Adrenal gland (tissue), 5 donors: ENCODE measurements around the gene SRCAP.

Experiments
- POLR2A ChIP-seq, 2 donors: fragments of 450-650 bp; IDR thresholded peaks; one replicate each; pipeline ENCODE4 v1.6.1; 2017; ENCODE audit warnings: antibody characterized with exemption in 2 of 2, mild to moderate bottlenecking in 2 of 2, moderate library complexity in 1 of 2
- TF ChIP-seq, protein P1 (sequence below), 6 experiments: fragments of 450-650 bp in 4 of 6; fragments of 200-600 bp in 2 of 6; sonication (generic) in 1 of 6; IDR thresholded peaks; 1 replicate in 5 of 6; 2 replicates in 1 of 6; pipeline versions ENCODE4 v1.5.1 to v1.8.0; 2016 to 2021; ENCODE audit warnings: antibody characterized with exemption in 6 of 6, mild to moderate bottlenecking in 2 of 6, moderate library complexity in 1 of 6
- donor health status: DM: no; HTN: no; CAD: no.

DNA sequence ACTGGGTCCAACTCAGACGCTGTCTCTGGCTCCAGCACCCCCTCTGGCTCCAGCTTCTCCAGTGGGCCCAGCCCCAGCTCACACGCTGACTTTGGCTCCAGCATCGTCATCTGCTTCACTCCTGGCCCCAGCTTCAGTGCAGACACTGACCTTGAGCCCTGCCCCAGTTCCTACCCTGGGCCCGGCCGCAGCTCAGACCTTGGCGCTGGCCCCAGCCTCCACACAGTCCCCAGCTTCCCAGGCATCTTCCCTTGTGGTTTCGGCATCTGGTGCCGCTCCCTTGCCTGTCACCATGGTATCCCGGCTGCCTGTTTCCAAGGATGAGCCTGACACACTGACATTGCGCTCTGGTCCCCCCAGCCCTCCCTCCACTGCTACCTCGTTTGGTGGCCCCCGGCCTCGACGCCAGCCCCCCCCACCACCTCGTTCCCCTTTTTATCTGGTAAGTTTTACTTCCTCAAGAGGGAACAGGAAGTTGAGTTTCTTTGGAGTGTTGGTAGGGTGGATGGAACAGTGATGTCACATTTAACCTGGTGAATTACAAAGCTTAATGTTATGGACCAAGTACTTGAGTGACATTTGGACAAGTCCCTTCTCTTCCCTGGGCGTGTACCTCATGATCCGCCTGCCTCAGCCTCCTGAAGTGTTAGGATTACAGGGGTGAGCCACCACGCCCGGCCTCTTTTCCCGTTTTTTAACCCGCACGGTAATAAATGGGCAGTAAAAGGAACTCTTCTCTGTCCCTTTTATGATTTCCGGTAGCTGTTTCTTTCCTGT lies 25.9 kb downstream of the SRCAP start:
- TF ChIP-seq, protein P1, sequence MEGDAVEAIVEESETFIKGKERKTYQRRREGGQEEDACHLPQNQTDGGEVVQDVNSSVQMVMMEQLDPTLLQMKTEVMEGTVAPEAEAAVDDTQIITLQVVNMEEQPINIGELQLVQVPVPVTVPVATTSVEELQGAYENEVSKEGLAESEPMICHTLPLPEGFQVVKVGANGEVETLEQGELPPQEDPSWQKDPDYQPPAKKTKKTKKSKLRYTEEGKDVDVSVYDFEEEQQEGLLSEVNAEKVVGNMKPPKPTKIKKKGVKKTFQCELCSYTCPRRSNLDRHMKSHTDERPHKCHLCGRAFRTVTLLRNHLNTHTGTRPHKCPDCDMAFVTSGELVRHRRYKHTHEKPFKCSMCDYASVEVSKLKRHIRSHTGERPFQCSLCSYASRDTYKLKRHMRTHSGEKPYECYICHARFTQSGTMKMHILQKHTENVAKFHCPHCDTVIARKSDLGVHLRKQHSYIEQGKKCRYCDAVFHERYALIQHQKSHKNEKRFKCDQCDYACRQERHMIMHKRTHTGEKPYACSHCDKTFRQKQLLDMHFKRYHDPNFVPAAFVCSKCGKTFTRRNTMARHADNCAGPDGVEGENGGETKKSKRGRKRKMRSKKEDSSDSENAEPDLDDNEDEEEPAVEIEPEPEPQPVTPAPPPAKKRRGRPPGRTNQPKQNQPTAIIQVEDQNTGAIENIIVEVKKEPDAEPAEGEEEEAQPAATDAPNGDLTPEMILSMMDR (IDR thresholded peaks at IDR 0.05): no peak
- TF ChIP-seq POLR2A (IDR thresholded peaks at IDR 0.05): no peak
